G401 (cell line): ENCODE data around the gene CHCHD10. TPM values are rescaled to one million over a fixed set of nuclear protein-coding genes. Genes with fewer than 3 reads are reported as not detected.
"Not testable (repeated sequence)": the region's sequence is repeated elsewhere in the genome, so short reads cannot be mapped to it uniquely, and the experiment has no call there.

Experiments used
- DNase-seq: peaks from one replicate; pipeline ENCODE4 v3.0.0-alpha.2; 2015; ENCODE audit warnings: low spot score
- in situ Hi-C: cut with HindIII; loops from 2 replicates; pipeline ENCODE4 v1.10.0; 2016; ENCODE audit warnings: low sequenced_read_pairs, mixed read lengths
- total RNA-seq: library from RNA; depleted of rRNA; stranded (reverse); fragments of >200 nt; shearing (Covaris generic); gene quantifications from 2 replicates; pipeline ENCODE4 v1.2.3, GENCODE V29; 2014

The CHCHD10 gene
- total RNA-seq, 1 experiment from 2014 or later, result not detected

GRCh38 chr22:23754220-23754919 is 13.4 kb downstream of the CHCHD10 start, which contains the start of gene VPREB3:
Gene VPREB3 (minus strand): TSS chr22:23754425. CDS start chr22:23754363, 62 bp downstream.
- in situ Hi-C loops, result no loop called here
- DNase-seq, result no peak

DNA sequence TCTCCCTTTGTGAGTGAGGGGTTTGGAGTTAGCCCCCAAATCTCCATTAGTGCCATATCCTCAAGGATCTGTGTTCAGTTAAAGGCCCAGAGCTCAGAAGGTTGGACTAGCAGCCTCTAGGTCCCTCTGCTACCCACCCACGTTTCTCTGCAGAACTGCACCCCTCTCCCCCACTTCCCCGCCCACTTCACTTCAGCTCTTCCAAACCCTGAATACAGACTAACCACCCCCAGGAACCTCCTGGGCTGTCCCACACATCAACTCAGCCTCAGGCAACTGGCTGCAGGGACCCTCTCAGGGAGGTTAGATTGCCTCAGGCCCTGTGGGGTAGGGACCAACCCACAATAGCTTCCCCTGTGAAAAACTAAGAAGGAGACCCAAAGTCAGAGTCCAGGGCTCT is 14.4 kb downstream of the CHCHD10 start:
- in situ Hi-C loops, result no loop called here
- DNase-seq, result no peak

DNA sequence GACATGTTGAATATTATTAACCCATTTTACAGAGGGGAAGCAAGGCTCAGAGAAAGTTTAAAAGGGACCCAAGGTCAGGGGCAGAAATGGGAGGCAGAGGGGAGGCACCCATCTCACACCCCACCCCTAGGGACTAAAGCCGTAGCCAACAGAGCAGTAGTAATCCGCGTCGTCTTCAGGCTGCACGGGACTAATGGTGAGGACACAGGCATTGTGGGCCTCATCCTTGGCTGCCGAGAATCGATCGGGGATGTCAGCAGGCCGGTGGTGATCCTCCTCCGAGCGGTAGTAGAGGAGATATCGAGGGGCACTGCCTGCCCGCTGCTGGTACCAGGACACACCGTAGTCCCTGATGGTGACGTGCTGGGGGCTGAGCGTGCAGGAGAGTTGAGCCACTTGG is 15.0 kb downstream of the CHCHD10 start:
- DNase-seq, result no peak
- in situ Hi-C loops, result no loop called here

DNA sequence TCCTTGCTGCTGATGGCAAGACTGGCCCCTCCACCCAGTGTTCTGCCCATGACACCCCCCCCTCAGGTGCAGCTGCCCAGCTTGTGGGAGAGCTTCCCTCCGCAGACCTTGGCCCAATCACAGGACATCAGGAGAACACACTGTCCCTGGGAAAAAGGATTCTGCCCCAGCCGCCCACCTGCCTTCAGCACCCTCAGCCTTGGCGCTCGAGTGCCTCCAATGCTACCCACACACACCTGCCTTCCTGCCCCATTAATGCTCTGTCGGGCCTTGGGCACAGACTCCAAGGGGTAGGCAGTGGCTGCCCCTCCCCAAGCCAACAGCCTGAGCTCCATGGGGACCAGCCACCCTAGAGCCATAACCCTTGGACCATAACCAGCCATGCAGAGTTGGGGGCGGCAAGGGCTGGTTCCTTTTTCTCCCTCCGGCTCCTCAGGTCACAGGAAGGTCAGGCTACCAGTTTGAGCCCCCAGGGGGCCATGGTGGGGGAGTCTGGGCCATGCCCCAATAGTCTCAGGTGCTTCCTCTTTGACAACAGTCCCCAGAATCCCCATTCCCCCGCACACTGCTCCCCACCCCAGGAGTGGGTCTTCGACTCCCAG is 15.6 kb downstream of the CHCHD10 start:
- no peak for DNase-seq
- in situ Hi-C loops, result no loop called here

DNA sequence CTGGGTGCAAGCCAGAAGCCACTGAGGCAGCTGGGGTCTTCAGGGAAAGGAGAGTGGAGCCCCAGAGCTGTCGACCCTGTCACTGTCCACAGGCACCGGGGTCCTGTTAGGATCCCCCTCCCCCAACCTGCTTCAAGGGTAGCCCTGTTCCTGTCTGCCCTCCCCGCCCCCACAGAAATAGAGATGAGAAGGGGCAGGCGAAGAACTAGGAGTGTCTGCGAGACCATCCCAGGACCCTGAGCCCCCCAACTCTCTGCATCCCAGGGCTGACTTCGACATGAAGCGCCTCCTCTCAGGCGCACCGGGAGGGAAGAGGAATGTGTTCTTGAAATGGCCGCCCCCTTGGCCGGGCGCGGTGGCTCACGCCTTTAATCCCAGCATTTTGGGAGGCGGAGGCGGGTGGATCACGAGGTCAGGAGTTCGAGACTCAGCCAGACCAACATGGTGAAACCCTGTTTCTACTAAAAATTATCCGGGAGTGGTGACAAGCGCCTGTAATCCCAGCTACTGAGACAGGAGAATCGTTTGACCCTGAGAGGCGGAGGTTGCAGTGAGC is 16.3 kb downstream of the CHCHD10 start:
- peak; percentile 51 for DNase-seq
- in situ Hi-C loops, result no loop called here

- in situ Hi-C loops, result no loop called here
Measured at GRCh38 chr22:23750714-23751440, 16.9 kb downstream of the CHCHD10 start, which contains the start of gene ZNF70. Gene ZNF70 (minus strand): TSS chr22:23751112. CDS start chr22:23745140, 5,972 bp downstream.

DNA sequence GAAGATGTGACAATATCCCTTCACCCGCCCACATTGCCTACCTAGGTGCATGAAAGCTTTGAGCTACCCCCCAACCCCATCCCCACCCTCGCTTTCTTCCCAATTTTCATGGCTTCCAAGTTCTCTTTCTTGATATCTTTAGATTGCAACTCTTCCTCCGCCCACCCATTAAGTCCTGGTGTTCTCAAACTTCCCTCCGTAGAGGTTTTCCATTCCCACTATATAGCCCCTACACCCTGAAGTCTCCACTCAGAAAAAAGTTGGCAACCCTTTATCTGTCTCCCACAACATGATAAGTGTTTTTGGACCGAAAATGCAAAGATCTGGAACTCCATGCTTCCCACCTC is 17.4 kb downstream of the CHCHD10 start:
- DNase-seq, result peak; percentile 22
- in situ Hi-C loops, result no loop called here

More at GRCh38 chr22:23750714-23751440, 16.9 kb downstream of the CHCHD10 start, which contains the start of gene ZNF70:
- DNase-seq, result peak; percentile 89

DNA sequence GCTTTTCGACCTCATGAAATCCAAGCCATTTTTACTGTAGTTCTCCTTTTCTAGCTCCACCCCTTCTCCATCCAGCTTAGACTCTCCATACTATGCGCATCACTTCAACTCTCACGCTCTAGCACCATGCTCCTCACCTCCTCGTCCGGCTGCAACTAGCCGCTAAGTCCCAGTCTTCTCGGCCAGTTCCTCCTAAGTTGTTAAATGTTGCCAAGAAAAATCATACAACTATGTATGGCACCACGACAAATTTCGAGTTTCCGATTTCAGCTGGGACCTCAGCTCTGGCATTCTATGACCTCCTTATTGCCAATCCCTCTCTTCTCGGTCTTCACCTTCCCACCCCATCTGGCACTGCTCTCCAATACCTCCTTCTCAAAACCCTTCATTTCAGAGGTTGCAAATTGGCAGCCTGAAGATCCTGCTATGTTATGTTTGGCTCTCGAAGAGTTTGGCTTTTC is 17.9 kb downstream of the CHCHD10 start:
- no peak for DNase-seq
- in situ Hi-C loops, result no loop called here

DNA sequence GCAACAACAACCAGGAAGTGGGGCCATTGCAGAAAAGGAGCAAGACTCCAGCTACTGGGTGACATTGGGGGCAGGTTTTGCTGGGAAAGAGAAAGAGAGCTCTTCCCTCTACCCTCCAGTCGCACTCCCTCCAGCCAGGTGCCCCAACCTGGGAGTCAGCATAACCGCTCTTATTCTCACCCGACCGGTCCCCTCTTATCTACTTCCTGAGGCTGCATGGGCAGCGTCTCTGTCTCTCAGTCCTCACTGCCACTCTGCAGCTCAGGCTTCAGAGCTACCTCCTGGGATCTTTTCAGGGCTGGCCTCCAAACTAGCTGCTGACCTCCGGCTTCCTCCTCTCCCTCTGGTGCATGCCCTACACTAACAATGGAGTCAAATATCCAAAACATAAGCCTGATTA is 22.0 kb downstream of the CHCHD10 start:
- in situ Hi-C loops, result no loop called here
- no peak for DNase-seq

GRCh38 chr22:23744485-23744884 is 23.3 kb downstream of the CHCHD10 start:
- no peak for DNase-seq
- in situ Hi-C loops, result no loop called here

DNA sequence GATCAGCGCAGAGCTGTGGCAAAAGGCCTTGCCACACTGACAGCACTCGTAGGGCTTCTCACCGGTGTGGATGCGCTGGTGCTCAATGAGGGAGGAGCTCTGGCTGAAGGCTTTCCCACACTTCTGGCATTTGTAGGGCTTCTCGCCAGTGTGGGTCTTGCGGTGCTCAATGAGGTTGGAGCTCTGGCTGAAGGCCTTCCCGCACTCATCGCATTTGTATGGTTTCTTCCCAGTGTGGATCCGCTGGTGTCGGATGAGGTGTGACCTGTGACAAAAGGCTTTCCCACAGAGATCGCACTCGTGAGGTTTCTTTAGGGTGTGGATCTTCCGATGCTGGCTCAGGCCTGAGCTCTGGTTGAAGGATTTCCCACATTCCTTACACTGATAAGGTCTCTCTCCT is 23.8 kb downstream of the CHCHD10 start:
- in situ Hi-C loops, result no loop called here
- no peak for DNase-seq

DNA sequence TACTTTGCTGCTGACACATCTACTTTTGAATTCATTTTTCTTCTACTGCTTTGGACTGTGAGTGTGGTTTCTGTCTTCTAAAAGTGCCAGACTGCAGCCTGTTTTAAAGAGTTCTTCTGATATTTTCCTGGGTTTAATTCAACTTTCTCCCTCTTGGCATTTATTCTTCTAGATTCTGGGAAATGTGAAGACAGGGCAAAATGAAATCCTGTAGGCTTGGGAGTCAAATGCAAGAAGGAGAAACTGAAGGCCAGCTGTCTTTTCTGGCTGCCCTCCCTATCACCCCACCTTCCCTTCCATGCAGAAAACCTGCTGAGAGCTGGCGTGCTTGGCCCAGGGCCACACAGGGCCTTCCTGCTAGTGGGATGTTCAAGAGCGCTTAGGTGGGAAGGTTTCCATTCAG is 24.5 kb downstream of the CHCHD10 start:
- in situ Hi-C loops, result no loop called here
- DNase-seq, result peak; percentile 70

GRCh38 chr22:23742505-23743264 is 25.1 kb downstream of the CHCHD10 start:
- no peak for DNase-seq
- in situ Hi-C loops, result no loop called here

DNA sequence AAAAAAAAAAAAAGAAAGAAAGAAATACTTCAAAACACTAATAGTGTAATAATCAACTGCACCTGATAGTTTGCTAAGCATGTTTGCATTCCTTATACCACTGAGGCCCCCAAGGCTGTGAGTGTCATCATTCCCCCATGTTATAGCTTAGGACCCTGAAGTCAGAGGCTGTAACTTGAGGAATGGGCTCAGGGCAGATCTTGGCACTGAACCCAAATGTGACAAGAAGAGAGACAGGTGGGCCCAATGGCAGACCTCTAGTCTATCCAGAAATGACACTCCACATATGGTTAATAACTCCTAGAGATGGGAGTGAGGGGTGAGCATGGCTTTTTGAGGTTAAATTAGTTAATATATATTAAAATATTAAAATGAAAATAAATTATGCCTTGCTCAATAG is 30.1 kb downstream of the CHCHD10 start:
- in situ Hi-C loops, result no loop called here
- no peak for DNase-seq

DNA sequence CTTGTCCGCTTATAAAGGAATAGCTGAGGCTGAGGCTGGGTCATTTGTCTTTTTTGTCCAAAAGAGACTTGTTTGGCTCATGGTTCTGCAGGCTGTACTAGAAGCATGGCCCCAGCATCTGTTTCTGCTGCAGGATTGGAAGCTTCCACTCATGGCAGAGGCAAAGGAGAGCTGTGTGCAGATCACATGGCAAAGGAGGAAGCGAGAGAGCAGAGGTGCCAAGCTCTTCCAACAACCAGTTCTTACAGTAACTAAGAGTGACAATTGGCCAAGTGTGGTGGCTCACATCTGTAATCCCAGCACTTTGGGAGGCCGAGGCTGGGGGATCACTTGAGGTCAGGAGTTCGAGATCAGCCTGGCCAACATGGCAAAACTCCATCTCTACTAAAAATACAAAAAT is 39.7 kb downstream of the CHCHD10 start:
- in situ Hi-C loops, DNase-seq: not testable (repeated sequence)

- no peak for DNase-seq
- in situ Hi-C loops, result no loop called here
Measured at GRCh38 chr22:23722724-23723123, 45.0 kb downstream of the CHCHD10 start.

GRCh38 chr22:23722160-23722559 is 45.6 kb downstream of the CHCHD10 start:
- in situ Hi-C loops, result no loop called here
- no peak for DNase-seq

DNA sequence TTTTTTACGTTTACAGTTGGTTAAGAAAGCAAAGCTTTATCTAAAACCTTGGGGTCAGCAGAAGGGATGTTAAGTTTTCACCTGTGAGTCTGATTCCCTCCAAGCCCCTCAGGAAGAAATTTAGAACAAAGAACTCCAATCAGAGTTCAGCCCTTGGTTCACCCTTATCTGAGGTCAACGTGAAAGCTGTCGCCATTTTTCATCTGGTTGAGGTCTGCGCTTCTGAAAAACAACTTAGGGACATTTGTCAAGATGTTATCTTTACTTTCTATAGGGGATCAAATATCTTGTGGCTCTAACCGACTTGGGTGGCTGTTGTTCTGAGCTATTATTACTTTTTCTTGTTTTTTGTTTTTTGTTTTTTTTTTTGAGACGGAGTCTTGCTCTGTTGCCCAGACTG is 46.9 kb downstream of the CHCHD10 start:
- DNase-seq, result no peak
- in situ Hi-C loops, result no loop called here
